Panc1 (cell line): ENCODE results near the gene SERPINF2.
"Not testable (repeated sequence)": the region's sequence is repeated elsewhere in the genome, so short reads cannot be mapped to it uniquely, and the experiment has no call there.

Experiments used
- SIN3A ChIP-seq: IDR thresholded peaks from 2 replicates; pipeline ENCODE4 v1.6.1; 2012; ENCODE audit warnings: low read depth, mild to moderate bottlenecking, low read length, moderate library complexity, borderline replicate concordance; ENCODE audit not compliant: insufficient read depth
- TF ChIP-seq, protein P1 (sequence below): fragments of 450-650 bp; IDR thresholded peaks from 2 replicates; pipeline ENCODE4 v1.5.1; 2017; ENCODE audit warnings: mild to moderate bottlenecking

DNA sequence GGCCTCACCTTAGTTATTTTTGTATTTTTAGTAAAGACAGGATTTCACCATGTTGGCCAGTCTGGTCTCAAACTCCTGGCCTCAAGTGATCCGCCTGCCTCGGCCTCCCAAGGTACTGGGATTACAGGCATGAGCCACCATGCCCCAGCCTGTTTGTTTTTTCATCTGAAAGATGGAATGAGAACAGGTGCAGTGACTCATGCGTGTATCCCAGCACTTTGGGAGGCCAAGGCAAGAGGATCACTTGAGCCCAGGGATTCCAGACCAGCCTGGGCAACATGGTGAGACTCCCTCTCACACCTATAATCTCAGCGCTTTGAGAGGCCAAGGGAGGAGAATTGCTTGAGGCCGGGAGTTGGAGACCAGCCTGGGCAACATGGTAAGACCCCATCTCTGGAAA lies 42.8 kb upstream of the SERPINF2 start:
- TF ChIP-seq, protein P1, sequence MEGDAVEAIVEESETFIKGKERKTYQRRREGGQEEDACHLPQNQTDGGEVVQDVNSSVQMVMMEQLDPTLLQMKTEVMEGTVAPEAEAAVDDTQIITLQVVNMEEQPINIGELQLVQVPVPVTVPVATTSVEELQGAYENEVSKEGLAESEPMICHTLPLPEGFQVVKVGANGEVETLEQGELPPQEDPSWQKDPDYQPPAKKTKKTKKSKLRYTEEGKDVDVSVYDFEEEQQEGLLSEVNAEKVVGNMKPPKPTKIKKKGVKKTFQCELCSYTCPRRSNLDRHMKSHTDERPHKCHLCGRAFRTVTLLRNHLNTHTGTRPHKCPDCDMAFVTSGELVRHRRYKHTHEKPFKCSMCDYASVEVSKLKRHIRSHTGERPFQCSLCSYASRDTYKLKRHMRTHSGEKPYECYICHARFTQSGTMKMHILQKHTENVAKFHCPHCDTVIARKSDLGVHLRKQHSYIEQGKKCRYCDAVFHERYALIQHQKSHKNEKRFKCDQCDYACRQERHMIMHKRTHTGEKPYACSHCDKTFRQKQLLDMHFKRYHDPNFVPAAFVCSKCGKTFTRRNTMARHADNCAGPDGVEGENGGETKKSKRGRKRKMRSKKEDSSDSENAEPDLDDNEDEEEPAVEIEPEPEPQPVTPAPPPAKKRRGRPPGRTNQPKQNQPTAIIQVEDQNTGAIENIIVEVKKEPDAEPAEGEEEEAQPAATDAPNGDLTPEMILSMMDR: not testable (repeated sequence)
- TF ChIP-seq SIN3A: not testable (repeated sequence)
